ENCODE measurements around the gene LRRC58. TPM values are rescaled to one million over a fixed set of nuclear protein-coding genes. Genes with fewer than 3 reads are reported as not detected.
"Not testable (repeated sequence)": the region's sequence is repeated elsewhere in the genome, so short reads cannot be mapped to it uniquely, and the experiment has no call there.

Gene LRRC58
- polyA plus RNA-seq (ENCODE audit: insufficient read length) = 11.1 TPM

- DNase-seq (ENCODE audit: low read depth) = peak; percentile 75
Measured at GRCh38 chr3:120348991-120349854, at the start of gene LRRC58. Gene LRRC58 (minus strand): TSS chr3:120349354. CDS start chr3:120349243, 111 bp downstream.

- no peak for DNase-seq (ENCODE audit: low read depth)
Measured at GRCh38 chr3:120396469-120396868, 47.3 kb upstream of the LRRC58 start.

GRCh38 chr3:120394347-120394746 is 45.2 kb upstream of the LRRC58 start:
- no peak for DNase-seq (ENCODE audit: low read depth)

- no peak for DNase-seq (ENCODE audit: low read depth)
Measured at GRCh38 chr3:120393761-120394160, 44.6 kb upstream of the LRRC58 start.

GRCh38 chr3:120393243-120393642 is 44.1 kb upstream of the LRRC58 start:
- DNase-seq (ENCODE audit: low read depth) = no peak

GRCh38 chr3:120382941-120383447 is 33.8 kb upstream of the LRRC58 start:
- DNase-seq (ENCODE audit: low read depth) = no peak

GRCh38 chr3:120381503-120381902 is 32.3 kb upstream of the LRRC58 start:
- no peak for DNase-seq (ENCODE audit: low read depth)

GRCh38 chr3:120377948-120378347 is 28.8 kb upstream of the LRRC58 start:
- not testable (repeated sequence) for DNase-seq (ENCODE audit: low read depth)

- DNase-seq (ENCODE audit: low read depth) = no peak
Measured at GRCh38 chr3:120370463-120370862, 21.3 kb upstream of the LRRC58 start.

GRCh38 chr3:120369037-120369467 is 19.9 kb upstream of the LRRC58 start:
- DNase-seq (ENCODE audit: low read depth) = no peak

GRCh38 chr3:120368172-120368571 is 19.0 kb upstream of the LRRC58 start:
- DNase-seq (ENCODE audit: low read depth) = no peak

GRCh38 chr3:120364821-120365220 is 15.7 kb upstream of the LRRC58 start:
- DNase-seq (ENCODE audit: low read depth) = no peak

GRCh38 chr3:120364101-120364500 is 14.9 kb upstream of the LRRC58 start:
- DNase-seq (ENCODE audit: low read depth) = no peak

GRCh38 chr3:120357807-120358206 is 8.7 kb upstream of the LRRC58 start:
- no peak for DNase-seq (ENCODE audit: low read depth)

- no peak for DNase-seq (ENCODE audit: low read depth)
Measured at GRCh38 chr3:120355486-120355885, 6.3 kb upstream of the LRRC58 start.

GRCh38 chr3:120353463-120353862 is 4.3 kb upstream of the LRRC58 start:
- no peak for DNase-seq (ENCODE audit: low read depth)

GRCh38 chr3:120352017-120352416 is 2.9 kb upstream of the LRRC58 start:
- no peak for DNase-seq (ENCODE audit: low read depth)

- DNase-seq (ENCODE audit: low read depth) = no peak
Measured at GRCh38 chr3:120350401-120350941, 1.3 kb upstream of the LRRC58 start.

- DNase-seq (ENCODE audit: low read depth) = no peak
Measured at GRCh38 chr3:120349855-120350125, 636 bp upstream of the LRRC58 start.

GRCh38 chr3:120348065-120348990 is 826 bp downstream of the LRRC58 start:
- DNase-seq (ENCODE audit: low read depth) = no peak

GRCh38 chr3:120344349-120344748 is 4.8 kb downstream of the LRRC58 start:
- DNase-seq (ENCODE audit: low read depth) = no peak

- no peak for DNase-seq (ENCODE audit: low read depth)
Measured at GRCh38 chr3:120341658-120342346, 7.4 kb downstream of the LRRC58 start.
